Measurements from ENCODE around the gene ASF1B.

ASF1B gene

GRCh38 chr19:14127929-14128509 lies 8.4 kb downstream of the ASF1B start:
- no peak for TF ChIP-seq GATA3 (IDR thresholded peaks at IDR 0.05; ENCODE audit: low read depth, low read length)

- TF ChIP-seq GATA3 (IDR thresholded peaks at IDR 0.05; ENCODE audit: low read depth, low read length) (no peak), GATA2 (IDR thresholded peaks at IDR 0.05; ENCODE audit: low read depth, low read length) (no peak)
Measured at GRCh38 chr19:14127176-14127575, 9.2 kb downstream of the ASF1B start.

DNA sequence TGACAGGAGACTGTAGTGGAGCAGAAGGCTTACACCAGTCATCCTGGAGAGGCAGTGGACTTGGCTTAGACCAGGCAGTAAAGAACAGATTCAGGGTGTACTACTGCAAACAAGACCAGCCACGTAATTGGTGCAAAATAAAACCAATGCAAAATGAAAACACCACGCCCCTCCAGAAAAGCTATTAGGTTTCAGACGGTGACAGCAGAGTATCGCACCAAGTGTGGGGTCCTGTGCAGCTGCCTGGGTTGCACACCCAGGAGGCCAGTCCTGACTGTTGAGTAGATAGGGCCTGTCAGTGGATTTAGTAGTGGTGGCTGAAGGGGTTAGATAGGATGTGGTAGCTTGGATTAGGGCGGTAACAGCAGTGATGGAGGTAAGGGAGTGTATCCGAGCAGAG lies 13.5 kb downstream of the ASF1B start:
- no peak for TF ChIP-seq GATA3 (IDR thresholded peaks at IDR 0.05; ENCODE audit: low read depth, low read length)
- no peak for TF ChIP-seq GATA2 (IDR thresholded peaks at IDR 0.05; ENCODE audit: low read depth, low read length)

DNA sequence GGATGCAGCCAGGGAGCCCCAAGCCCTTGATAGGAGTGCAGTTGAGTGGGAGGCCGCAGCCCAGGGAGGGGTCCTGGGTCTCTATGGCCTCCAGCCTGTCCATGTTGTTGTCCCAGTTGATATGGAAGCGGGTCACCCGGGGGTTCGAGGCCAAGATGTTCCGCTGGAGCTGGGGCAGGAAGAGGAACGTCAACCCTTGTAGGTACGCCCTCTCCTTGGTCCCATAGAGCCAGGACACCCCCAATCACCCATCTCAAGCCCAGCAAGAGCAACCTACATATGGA lies 15.9 kb downstream of the ASF1B start:
- no peak for TF ChIP-seq GATA3 (IDR thresholded peaks at IDR 0.05; ENCODE audit: low read depth, low read length)
- TF ChIP-seq GATA2 (IDR thresholded peaks at IDR 0.05; ENCODE audit: low read depth, low read length): no peak

- no peak for TF ChIP-seq GATA3 (IDR thresholded peaks at IDR 0.05; ENCODE audit: low read depth, low read length)
- peak; percentile 80 for TF ChIP-seq GATA2 (IDR thresholded peaks at IDR 0.05; ENCODE audit: low read depth, low read length)
Measured at GRCh38 chr19:14119644-14120496, 16.5 kb downstream of the ASF1B start.

DNA sequence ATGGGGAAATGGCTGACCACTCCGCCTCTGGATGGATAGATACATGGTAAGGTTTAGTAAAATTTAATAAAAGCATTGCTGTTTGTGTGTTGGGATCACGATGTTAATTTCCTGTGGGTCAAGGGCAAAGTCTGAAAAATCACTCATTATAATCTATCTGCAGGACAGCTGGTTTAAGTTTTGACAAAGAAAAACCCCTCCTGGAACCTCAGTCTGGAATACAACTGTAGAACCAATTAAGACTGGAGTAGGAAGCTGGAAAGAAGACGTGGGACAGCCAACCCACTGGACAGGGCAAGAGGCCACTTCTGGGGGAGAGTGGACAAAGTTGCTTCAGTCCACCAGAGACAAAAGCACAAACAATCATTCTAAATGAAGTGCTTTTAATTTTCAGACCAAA lies 17.2 kb downstream of the ASF1B start:
- no peak for TF ChIP-seq GATA3 (IDR thresholded peaks at IDR 0.05; ENCODE audit: low read depth, low read length)
- TF ChIP-seq GATA2 (IDR thresholded peaks at IDR 0.05; ENCODE audit: low read depth, low read length): no peak

DNA sequence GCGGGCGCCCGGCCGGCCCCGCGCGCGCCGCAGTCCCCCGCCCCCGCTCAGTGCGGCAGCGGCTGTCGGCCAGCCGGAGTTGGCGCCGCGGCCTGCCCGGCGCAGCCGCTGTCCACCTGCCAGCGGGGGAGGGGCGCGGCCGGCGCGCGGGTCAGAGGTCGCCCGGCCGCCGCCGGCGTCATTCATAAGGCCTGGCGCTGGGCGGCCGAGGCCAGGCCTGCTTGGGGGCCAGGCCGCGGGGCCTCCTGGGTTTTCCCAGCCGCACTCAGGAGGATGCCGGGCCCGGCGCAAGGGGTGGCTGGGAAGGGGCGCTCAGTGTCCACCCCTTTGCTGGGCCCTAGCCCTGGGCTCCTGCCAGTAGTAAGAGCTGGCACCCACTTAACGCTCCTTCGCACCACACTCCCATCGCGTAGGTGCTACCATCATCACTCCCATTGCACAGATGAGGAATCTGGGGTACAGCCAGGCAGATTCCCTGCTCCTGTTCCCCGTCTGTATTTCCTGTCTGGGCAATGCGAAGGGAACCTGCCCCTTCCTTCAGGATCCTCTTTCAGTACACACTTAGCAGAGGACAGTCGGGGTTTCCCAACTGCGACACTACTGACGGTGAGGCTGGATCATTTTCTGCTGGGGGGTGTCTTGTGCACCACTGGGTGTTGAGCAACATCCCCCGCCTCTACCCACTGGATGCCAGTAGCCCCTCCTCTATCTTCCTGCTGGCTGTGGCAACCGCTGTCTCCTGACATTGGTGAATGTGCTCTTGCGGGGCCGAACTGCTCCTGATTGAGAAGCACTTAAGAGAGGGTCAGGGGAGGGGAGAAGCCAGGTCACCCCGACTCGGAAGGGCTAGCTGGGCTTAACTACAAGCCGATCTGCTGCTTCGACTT lies 18.0 kb downstream of the ASF1B start:
- TF ChIP-seq GATA3 (IDR thresholded peaks at IDR 0.05; ENCODE audit: low read depth, low read length): no peak
- no peak for TF ChIP-seq GATA2 (IDR thresholded peaks at IDR 0.05; ENCODE audit: low read depth, low read length)

- no peak for TF ChIP-seq GATA3 (IDR thresholded peaks at IDR 0.05; ENCODE audit: low read depth, low read length)
- no peak for TF ChIP-seq GATA2 (IDR thresholded peaks at IDR 0.05; ENCODE audit: low read depth, low read length)
Measured at GRCh38 chr19:14117668-14118164, 18.7 kb downstream of the ASF1B start, which contains the start of gene PRKACA. Gene PRKACA, minus strand, starts transcription at chr19:14117762. Its CDS starts 215 bp downstream, at chr19:14117547.

- TF ChIP-seq GATA2 (IDR thresholded peaks at IDR 0.05; ENCODE audit: low read depth, low read length): no peak
Measured at GRCh38 chr19:14116918-14117578, 19.3 kb downstream of the ASF1B start.

GRCh38 chr19:14116525-14116917 lies 19.9 kb downstream of the ASF1B start:
- no peak for TF ChIP-seq GATA3 (IDR thresholded peaks at IDR 0.05; ENCODE audit: low read depth, low read length)
- TF ChIP-seq GATA2 (IDR thresholded peaks at IDR 0.05; ENCODE audit: low read depth, low read length): no peak

GRCh38 chr19:14115756-14116155 lies 20.6 kb downstream of the ASF1B start:
- TF ChIP-seq GATA2 (IDR thresholded peaks at IDR 0.05; ENCODE audit: low read depth, low read length) (no peak), GATA3 (IDR thresholded peaks at IDR 0.05; ENCODE audit: low read depth, low read length) (no peak)

DNA sequence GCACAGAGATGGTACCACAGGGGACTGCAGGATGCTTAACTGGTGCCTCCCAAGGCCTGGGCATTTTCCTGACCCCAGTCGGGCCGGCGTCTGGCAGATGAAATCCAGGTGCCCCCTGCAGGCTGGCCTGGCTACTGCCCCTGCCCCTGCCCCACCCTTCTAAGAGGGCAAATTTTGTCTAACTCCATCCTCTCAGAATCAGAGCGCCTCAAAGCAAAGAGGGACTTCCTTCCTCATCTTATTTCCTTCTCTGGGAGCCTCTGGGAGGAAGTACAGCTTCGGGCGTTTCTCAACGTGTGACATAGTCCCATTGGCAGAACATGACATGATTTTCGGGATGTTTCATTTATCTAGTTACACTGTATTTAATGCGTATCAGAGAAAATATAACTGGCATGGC lies 21.5 kb downstream of the ASF1B start:
- no peak for TF ChIP-seq GATA3 (IDR thresholded peaks at IDR 0.05; ENCODE audit: low read depth, low read length)
- TF ChIP-seq GATA2 (IDR thresholded peaks at IDR 0.05; ENCODE audit: low read depth, low read length): no peak

GRCh38 chr19:14114439-14114838 lies 21.9 kb downstream of the ASF1B start:
- TF ChIP-seq GATA3 (IDR thresholded peaks at IDR 0.05; ENCODE audit: low read depth, low read length) (no peak), GATA2 (IDR thresholded peaks at IDR 0.05; ENCODE audit: low read depth, low read length) (no peak)
